OCI-LY7 (cell line): ENCODE measurements around the gene RNF128. TPM values are rescaled to one million over a fixed set of nuclear protein-coding genes. Genes with fewer than 3 reads are reported as not detected.

Experiments used
- BruUV-seq: library from RNA; stranded (reverse); fragments of 400-500 nt; replicated peaks from 2 replicates; lab custom pipeline; 2021; lab: Mats Ljungman, UMichigan
- CTCF ChIA-PET: fragments of 300-600 bp; sonication (Branson Sonifier 250); formaldehyde crosslinking; loops from one replicate; lab custom pipeline; 2022; ENCODE audit warnings: antibody characterized with exemption; ENCODE audit not compliant: unreplicated experiment; lab: Charles Lee
- POLR2A ChIA-PET: fragments of 300-600 bp; sonication (Branson Sonifier 250); formaldehyde crosslinking; loops from one replicate; lab custom pipeline; 2022; ENCODE audit warnings: antibody characterized with exemption; lab: Charles Lee
- DNase-seq: peaks from one replicate; pipeline ENCODE4 v3.0.0-alpha.2; 2015; ENCODE audit warnings: low spot score
- H2AFZ ChIP-seq: fragments of 200-600 bp; sonication (generic), shearing (Covaris generic); 2 replicates; pipeline ENCODE4 v1.6.1; 2014; ENCODE audit warnings: mild to moderate bottlenecking, antibody characterized with exemption, low read length, moderate library complexity
- H3K27ac ChIP-seq: fragments of 200-600 bp; sonication (generic); 2 replicates; pipeline ENCODE4 v1.5.1; 2014; ENCODE audit warnings: mixed run types, low read depth, mild to moderate bottlenecking, moderate library complexity, low read length, inconsistent platforms; ENCODE audit not compliant: poor library complexity, severe bottlenecking
- H3K36me3 ChIP-seq: fragments of 200-600 bp; sonication (generic); 2 replicates; pipeline ENCODE4 v1.6.1; 2014; ENCODE audit warnings: mild to moderate bottlenecking, antibody characterized with exemption, low read length, moderate library complexity, mixed read lengths; ENCODE audit not compliant: insufficient read depth
- H3K4me1 ChIP-seq: fragments of 200-600 bp; sonication (generic); 2 replicates; pipeline ENCODE4 v1.5.1; 2014; ENCODE audit warnings: mild to moderate bottlenecking, low read length; ENCODE audit not compliant: insufficient read depth, poor library complexity, severe bottlenecking
- H3K4me2 ChIP-seq: fragments of 200-600 bp; sonication (generic); 2 replicates; pipeline ENCODE4 v1.6.1; 2014; ENCODE audit warnings: mild to moderate bottlenecking, low read length
- H3K4me3 ChIP-seq: fragments of 200-600 bp; sonication (generic); 2 replicates; pipeline ENCODE4 v1.5.1; 2014; ENCODE audit warnings: mild to moderate bottlenecking, low read depth, low read length; ENCODE audit not compliant: poor library complexity, severe bottlenecking
- H3K79me2 ChIP-seq: fragments of 200-600 bp; sonication (generic); 2 replicates; pipeline ENCODE4 v1.6.1; 2016; ENCODE audit warnings: low read depth, mild to moderate bottlenecking, low read length, moderate library complexity, mixed read lengths; ENCODE audit not compliant: insufficient read depth
- H3K9me2 ChIP-seq: fragments of 200-600 bp; sonication (generic); 2 replicates; pipeline ENCODE4 v1.6.1; 2016; ENCODE audit warnings: mild to moderate bottlenecking, low read length, mixed read lengths; ENCODE audit not compliant: insufficient read depth
- H3K9me3 ChIP-seq: fragments of 200-600 bp; sonication (generic); 2 replicates; pipeline ENCODE4 v1.6.1; 2014; ENCODE audit warnings: mild to moderate bottlenecking, mixed run types, low read length, mixed read lengths
- H4K20me1 ChIP-seq: fragments of 200-600 bp; sonication (generic); 2 replicates; pipeline ENCODE4 v1.6.1; 2014; ENCODE audit warnings: mild to moderate bottlenecking, antibody characterized with exemption, low read length, moderate library complexity, mixed read lengths; ENCODE audit not compliant: insufficient read depth
- EZH2phosphoT487 ChIP-seq: fragments of 200-600 bp; sonication (generic); IDR thresholded peaks from 2 replicates; pipeline ENCODE4 v1.6.1; 2018; ENCODE audit warnings: low read depth, borderline replicate concordance, mild to moderate bottlenecking, mixed run types, antibody characterized with exemption, low read length, moderate library complexity, mixed read lengths
- intact Hi-C: fragments of 100-400 bp; cut with micrococcal nuclease; formaldehyde crosslinking; loops from one replicate; pipeline ENCODE4 v1.10.0; 2022; ENCODE audit not compliant: unreplicated experiment
- total RNA-seq, 2 experiments: library from RNA; depleted of rRNA in 1 of 2; stranded (reverse); fragments of >200 nt in 1 of 2; shearing (Covaris generic) in 1 of 2; gene quantifications; 2 replicates each; pipeline ENCODE4 v1.2.3, GENCODE V29; 2014 to 2022
- TF ChIP-seq, protein P1 (sequence below): fragments of 200-600 bp; sonication (generic); conservative IDR thresholded peaks from 2 replicates; pipeline ENCODE4 v1.5.1; 2014; ENCODE audit warnings: mild to moderate bottlenecking, antibody characterized with exemption, low read length, moderate library complexity, mixed read lengths

RNF128 gene
- total RNA-seq, 2 experiments from 2014 or later: not detected

DNA sequence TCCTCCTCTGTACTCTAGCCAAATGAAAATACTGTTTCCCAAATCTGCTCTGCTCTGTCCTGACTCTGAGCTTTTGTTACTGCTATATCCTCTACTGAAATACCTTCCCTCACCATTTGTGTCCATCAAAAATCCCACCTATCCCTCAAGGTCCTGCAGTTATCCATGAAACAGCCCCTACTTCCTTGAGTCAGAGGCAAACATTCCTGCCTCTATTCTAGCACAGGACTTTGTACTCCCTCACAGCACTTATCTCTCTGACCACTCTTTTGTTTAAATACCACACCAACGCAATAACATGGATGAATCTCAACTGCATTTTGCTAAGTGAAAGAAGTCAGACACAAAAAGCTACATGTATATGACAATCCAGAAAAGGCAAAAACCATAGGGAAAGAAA is 10.5 kb upstream of the RNF128 start:
- no peaks in the 10 kb centered on the region for H3K9me2 ChIP-seq
- H2AFZ ChIP-seq: no peak overlapping the region
- no peaks in the 10 kb centered on the region for H4K20me1 ChIP-seq
- no peak overlapping the region for H3K27ac ChIP-seq
- H3K36me3 ChIP-seq: no peaks in the 10 kb centered on the region
- H3K4me2 ChIP-seq: no peak overlapping the region
- H3K4me3 ChIP-seq: no peak overlapping the region
- CTCF ChIA-PET: no interaction called here
- POLR2A ChIA-PET: no interaction called here
- no peaks in the 10 kb centered on the region for H3K4me1 ChIP-seq
- BruUV-seq: no TSS peak
- H3K79me2 ChIP-seq: no peaks in the 10 kb centered on the region
- intact Hi-C loops: no loop called here
- no peak for TF ChIP-seq EZH2phosphoT487
- TF ChIP-seq, protein P1, sequence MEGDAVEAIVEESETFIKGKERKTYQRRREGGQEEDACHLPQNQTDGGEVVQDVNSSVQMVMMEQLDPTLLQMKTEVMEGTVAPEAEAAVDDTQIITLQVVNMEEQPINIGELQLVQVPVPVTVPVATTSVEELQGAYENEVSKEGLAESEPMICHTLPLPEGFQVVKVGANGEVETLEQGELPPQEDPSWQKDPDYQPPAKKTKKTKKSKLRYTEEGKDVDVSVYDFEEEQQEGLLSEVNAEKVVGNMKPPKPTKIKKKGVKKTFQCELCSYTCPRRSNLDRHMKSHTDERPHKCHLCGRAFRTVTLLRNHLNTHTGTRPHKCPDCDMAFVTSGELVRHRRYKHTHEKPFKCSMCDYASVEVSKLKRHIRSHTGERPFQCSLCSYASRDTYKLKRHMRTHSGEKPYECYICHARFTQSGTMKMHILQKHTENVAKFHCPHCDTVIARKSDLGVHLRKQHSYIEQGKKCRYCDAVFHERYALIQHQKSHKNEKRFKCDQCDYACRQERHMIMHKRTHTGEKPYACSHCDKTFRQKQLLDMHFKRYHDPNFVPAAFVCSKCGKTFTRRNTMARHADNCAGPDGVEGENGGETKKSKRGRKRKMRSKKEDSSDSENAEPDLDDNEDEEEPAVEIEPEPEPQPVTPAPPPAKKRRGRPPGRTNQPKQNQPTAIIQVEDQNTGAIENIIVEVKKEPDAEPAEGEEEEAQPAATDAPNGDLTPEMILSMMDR: no peak
- no peaks in the 10 kb centered on the region for H3K9me3 ChIP-seq
- no peak for DNase-seq

DNA sequence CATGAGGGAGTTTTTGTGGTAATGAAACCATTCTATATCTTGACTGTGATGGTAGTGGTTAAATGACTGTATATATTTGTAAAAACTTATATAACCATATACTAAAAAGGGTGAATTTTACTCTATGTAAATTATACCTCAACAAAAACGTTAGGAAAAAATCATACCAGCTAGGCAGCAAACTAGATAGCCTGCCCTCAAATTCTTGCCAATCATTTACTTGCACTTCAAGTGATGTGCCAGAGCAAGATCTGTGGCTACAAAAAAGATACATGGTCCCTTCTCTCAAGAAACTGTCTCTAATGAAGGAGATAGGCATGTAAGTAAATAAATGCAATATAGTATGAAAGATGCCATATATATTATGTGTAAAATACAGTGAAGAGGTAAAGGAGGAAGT is 10.0 kb upstream of the RNF128 start:
- POLR2A ChIA-PET: no interaction called here
- no peak for DNase-seq
- Histone ChIP-seq H3K4me2 (no peak overlapping the region), H3K9me2 (no peaks in the 10 kb centered on the region), H3K27ac (no peak overlapping the region), H3K36me3 (no peaks in the 10 kb centered on the region), H2AFZ (no peak overlapping the region), H3K4me3 (no peak overlapping the region), H3K79me2 (no peaks in the 10 kb centered on the region), H3K4me1 (no peaks in the 10 kb centered on the region), H4K20me1 (no peaks in the 10 kb centered on the region), H3K9me3 (no peaks in the 10 kb centered on the region)
- no TSS peak for BruUV-seq
- intact Hi-C loops: no loop called here
- CTCF ChIA-PET: no interaction called here
- no peak for TF ChIP-seq EZH2phosphoT487
- TF ChIP-seq, protein P1: no peak

DNA sequence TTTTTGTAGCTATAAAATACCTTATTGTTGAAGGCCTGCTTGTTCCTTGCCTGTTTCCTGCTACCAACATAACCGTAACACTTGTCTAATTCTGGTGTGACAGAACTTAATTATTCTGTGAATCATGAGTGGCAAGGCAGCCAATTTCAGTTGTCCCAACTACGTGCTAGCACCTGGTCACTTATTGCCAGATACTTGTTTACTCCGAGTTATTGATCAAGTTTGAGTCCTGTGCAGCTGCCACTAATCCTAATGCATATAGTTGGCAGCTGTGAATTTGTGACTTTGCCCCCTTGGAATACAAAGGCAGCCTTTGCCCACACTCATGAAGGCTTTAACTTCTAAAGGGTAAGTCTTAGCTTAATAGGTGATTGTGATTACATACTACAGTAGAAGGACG is 7.8 kb upstream of the RNF128 start:
- Histone ChIP-seq H4K20me1 (no peaks in the 10 kb centered on the region), H3K27ac (no peak overlapping the region), H2AFZ (no peak overlapping the region), H3K9me3 (no peaks in the 10 kb centered on the region), H3K36me3 (no peaks in the 10 kb centered on the region), H3K9me2 (no peaks in the 10 kb centered on the region), H3K4me3 (no peak overlapping the region), H3K4me1 (no peaks in the 10 kb centered on the region), H3K4me2 (no peak overlapping the region), H3K79me2 (no peaks in the 10 kb centered on the region)
- BruUV-seq: no TSS peak
- no peak for DNase-seq
- POLR2A ChIA-PET: interaction anchor here (0.7 to 1.2 kb wide), 2 partner anchors 29 to 1982 kb away, joined by 3 to 5 read pairs; no protein-coding TSS in a partner anchor
- no peak for TF ChIP-seq EZH2phosphoT487
- TF ChIP-seq, protein P1: no peak
- CTCF ChIA-PET: no interaction called here
- intact Hi-C loops: no loop called here
